IMR-90 (cell line): ENCODE data around the gene CELSR1. TPM values are rescaled to one million over a fixed set of nuclear protein-coding genes. Genes with fewer than 3 reads are reported as not detected.

Experiments
- ATAC-seq: fragments of 200-7000 bp; cut with Tn5 transposase; 2 replicates; pipeline ENCODE4 v1.9.1; 2020; ENCODE audit warnings: low read depth, mild to moderate bottlenecking, moderate library complexity
- BruUV-seq: library from RNA; stranded (reverse); fragments of 400-500 nt; replicated peaks from 2 replicates; lab custom pipeline; 2021; lab: Mats Ljungman, UMichigan
- CTCF ChIA-PET: fragments of 300-600 bp; formaldehyde crosslinking; extraction: SDS; loops from one replicate; lab custom pipeline; 2021; ENCODE audit warnings: antibody characterized with exemption; lab: Yijun Ruan, JAX
- POLR2A ChIA-PET: fragments of 300-600 bp; sonication (Branson Sonifier 250); formaldehyde crosslinking; loops from one replicate; lab custom pipeline; 2022; ENCODE audit warnings: antibody characterized with exemption; ENCODE audit not compliant: unreplicated experiment; lab: Charles Lee
- DNase-seq: peaks from one replicate; pipeline ENCODE4 v3.0.0; 2013
- H2AFZ ChIP-seq: replicated peaks from 2 replicates; pipeline ENCODE3; 2013; ENCODE audit warnings: low read length, mild to moderate bottlenecking; ENCODE audit not compliant: poor library complexity
- H2AK5ac ChIP-seq: 2 replicates; pipeline ENCODE4 v1.6.1; 2013; ENCODE audit warnings: low read depth, low read length, inconsistent platforms
- H2AK9ac ChIP-seq: replicated peaks from 2 replicates; pipeline ENCODE3; 2013; ENCODE audit warnings: mild to moderate bottlenecking, low read depth, low read length, moderate library complexity; ENCODE audit not compliant: poor library complexity
- H2BK120ac ChIP-seq: 2 replicates; pipeline ENCODE4 v1.6.1; 2013; ENCODE audit warnings: low read depth, low read length, inconsistent platforms
- H2BK15ac ChIP-seq: 3 replicates; pipeline ENCODE4 v1.6.1; 2013; ENCODE audit warnings: low read depth, low read length, inconsistent platforms
- H2BK20ac ChIP-seq: 2 replicates; pipeline ENCODE4 v1.6.1; 2013; ENCODE audit warnings: low read depth, mild to moderate bottlenecking, inconsistent platforms, low read length, moderate library complexity
- H2BK5ac ChIP-seq: 2 replicates; pipeline ENCODE4 v1.6.1; 2013; ENCODE audit warnings: mild to moderate bottlenecking, low read depth, low read length, inconsistent platforms; ENCODE audit not compliant: poor library complexity, severe bottlenecking
- H3K14ac ChIP-seq: replicated peaks from 2 replicates; pipeline ENCODE4 v1.6.1; 2013; ENCODE audit warnings: low read depth, low read length, inconsistent platforms
- H3K18ac ChIP-seq: 2 replicates; pipeline ENCODE4 v1.6.1; 2013; ENCODE audit warnings: low read depth, low read length, control low read depth
- H3K23ac ChIP-seq: 2 replicates; pipeline ENCODE4 v1.6.1; 2013; ENCODE audit warnings: low read depth, low read length, inconsistent platforms
- H3K27ac ChIP-seq: 2 replicates; pipeline ENCODE4 v1.5.1; 2013; ENCODE audit warnings: mild to moderate bottlenecking, control low read depth, low read length; ENCODE audit not compliant: insufficient read depth
- H3K27me3 ChIP-seq: 2 replicates; pipeline ENCODE4 v1.6.1; 2013; ENCODE audit warnings: low read length; ENCODE audit not compliant: control insufficient read depth, insufficient read depth
- H3K36me3 ChIP-seq: 2 replicates; pipeline ENCODE4 v1.6.1; 2013; ENCODE audit warnings: low read length, mixed read lengths; ENCODE audit not compliant: control insufficient read depth, insufficient read depth
- H3K4ac ChIP-seq: 2 replicates; pipeline ENCODE4 v1.6.1; 2013; ENCODE audit warnings: low read depth, low read length, inconsistent platforms
- H3K4me1 ChIP-seq: 2 replicates; pipeline ENCODE4 v1.6.1; 2013; ENCODE audit warnings: low read length, mixed read lengths; ENCODE audit not compliant: control insufficient read depth, insufficient read depth
- H3K4me2 ChIP-seq: 2 replicates; pipeline ENCODE4 v1.6.1; 2013; ENCODE audit warnings: low read depth, mild to moderate bottlenecking, control low read depth, low read length, moderate library complexity
- H3K4me3 ChIP-seq: 2 replicates; pipeline ENCODE4 v1.5.1; 2013; ENCODE audit warnings: low read depth, mild to moderate bottlenecking, control low read depth, low read length, moderate library complexity; ENCODE audit not compliant: insufficient read depth
- H3K56ac ChIP-seq: 2 replicates; pipeline ENCODE4 v1.6.1; 2013; ENCODE audit warnings: low read length, inconsistent platforms; ENCODE audit not compliant: insufficient read depth; ENCODE audit errors: extremely low read depth
- H3K79me1 ChIP-seq, 2 experiments: 2 replicates each; pipeline ENCODE4 v1.6.1; 2013; ENCODE audit warnings: low read length in 2 of 2, inconsistent platforms in 1 of 2, low read depth in 1 of 2
- H3K9ac ChIP-seq: 2 replicates; pipeline ENCODE4 v1.6.1; 2013; ENCODE audit warnings: low read depth, low read length, control low read depth
- H3K9me1 ChIP-seq: 2 replicates; pipeline ENCODE4 v1.6.1; 2013; ENCODE audit warnings: low read length, inconsistent platforms; ENCODE audit not compliant: insufficient read depth
- H3K9me3 ChIP-seq: 2 replicates; pipeline ENCODE4 v1.6.1; 2013; ENCODE audit warnings: low read length; ENCODE audit not compliant: control insufficient read depth, insufficient read depth
- H4K20me1 ChIP-seq: 2 replicates; pipeline ENCODE4 v1.6.1; 2013; ENCODE audit warnings: low read length, inconsistent platforms; ENCODE audit not compliant: insufficient read depth
- H4K5ac ChIP-seq: 2 replicates; pipeline ENCODE4 v1.6.1; 2013; ENCODE audit warnings: mild to moderate bottlenecking, low read depth, low read length, control low read depth
- H4K8ac ChIP-seq, 2 experiments: 2 replicates each; pipeline ENCODE4 v1.6.1; 2013; ENCODE audit warnings: low read depth in 2 of 2, low read length in 2 of 2, control low read depth in 1 of 2, inconsistent platforms in 1 of 2
- H4K91ac ChIP-seq: 2 replicates; pipeline ENCODE4 v1.6.1; 2013; ENCODE audit warnings: low read depth, low read length, inconsistent platforms; ENCODE audit not compliant: insufficient read depth
- CHD1 ChIP-seq: IDR thresholded peaks from 2 replicates; pipeline ENCODE4 v1.6.1; 2012; ENCODE audit warnings: low read depth, low read length, improper control_type of control experiment
- CTCF ChIP-seq: conservative IDR thresholded peaks from 2 replicates; pipeline ENCODE4 v1.5.1; 2012; ENCODE audit warnings: mild to moderate bottlenecking, low read depth, low read length, improper control_type of control experiment
- NFE2L2 ChIP-seq: fragments of 150-350 bp; IDR thresholded peaks from 2 replicates; pipeline ENCODE4 v1.6.1; 2016; ENCODE audit warnings: low read depth, mild to moderate bottlenecking, low read length
- POLR2A ChIP-seq: IDR thresholded peaks from 2 replicates; pipeline ENCODE4 v1.6.1; 2012; ENCODE audit warnings: mild to moderate bottlenecking, low read depth, low read length
- SMC3 ChIP-seq: fragments of 150-350 bp; IDR thresholded peaks from 2 replicates; pipeline ENCODE4 v1.6.1; 2016; ENCODE audit warnings: low read depth, mild to moderate bottlenecking, antibody characterized with exemption, low read length, moderate library complexity
- WGBS, 2 experiments: methylation state at CpG; one replicate each; pipeline versions ENCODE4 v1.1.5 to v1.1.7; 2013; ENCODE audit warnings: missing lambda C conversion rate in 2 of 2; ENCODE audit not compliant: insufficient read length in 1 of 2; ENCODE audit errors: extremely low coverage in 2 of 2; 5-methylcytosine and 5-hydroxymethylcytosine counted together
- dilution Hi-C: fragments of 300-500 bp; cut with HindIII; formaldehyde crosslinking; loops from one replicate; pipeline ENCODE4 v1.14.3; 2018; ENCODE audit warnings: low sequenced_read_pairs; ENCODE audit not compliant: unreplicated experiment
- in situ Hi-C: fragments of 300-500 bp; cut with MboI; formaldehyde crosslinking; loops from 3 replicates; pipeline ENCODE4 v1.14.3; 2019; ENCODE audit warnings: low sequenced_read_pairs, inconsistent platforms, mixed read lengths
- intact Hi-C: fragments of 100-400 bp; cut with micrococcal nuclease; formaldehyde crosslinking; loops from 2 replicates; pipeline ENCODE4 v1.10.0; 2022
- polyA plus RNA-seq, 3 experiments: library from polyadenylated mRNA; depleted of rRNA; stranded (reverse); fragments of >200 nt; gene quantifications; 2 replicates each; pipeline ENCODE4 v1.2.3, GENCODE V29; 2012; ENCODE audit warnings: low replicate concordance in 1 of 3
- total RNA-seq: library from RNA; depleted of rRNA; stranded (reverse); fragments of >200 nt; gene quantifications from 2 replicates; pipeline ENCODE4 v1.2.3, GENCODE V29; 2012

Gene CELSR1
- total and polyA plus RNA-seq, 2 of the 4 experiments (the other 2 are of a cell fraction) = 0.36 to 0.82 TPM

- Histone ChIP-seq H3K14ac (peak overlapping the region; percentile 21; the same call in 1 of the 2 replicates), H3K79me1 (no peaks in the 10 kb centered on the region), H2BK5ac (no peak overlapping the region), H3K9me3 (peaks cover 11% of the 10 kb centered on the region), H2AK5ac (peak overlapping the region; percentile 83), H3K56ac (no peak overlapping the region), H3K23ac (no peak overlapping the region), H3K4ac (peak overlapping the region; percentile 85; the same call in 1 of the 2 replicates), H3K27ac (no peak overlapping the region), H4K8ac (no peak overlapping the region), H2BK120ac (no peak overlapping the region; the same call in 1 of the 2 replicates), H2AFZ (no peak overlapping the region), H3K4me2 (no peak overlapping the region), H3K4me3 (no peak overlapping the region), H4K91ac (peak overlapping the region; percentile 64; the same call in 1 of the 2 replicates), H3K36me3 (no peaks in the 10 kb centered on the region), H4K20me1 (peaks cover 5% of the 10 kb centered on the region), H2BK15ac (no peak overlapping the region), H3K4me1 (peaks cover 27% of the 10 kb centered on the region), H2BK20ac (peak overlapping the region; percentile 71; the same call in 1 of the 2 replicates), H3K9ac (no peak overlapping the region), H4K5ac (no peak overlapping the region), H3K27me3 (peaks cover 7% of the 10 kb centered on the region), H3K9me1 (peaks cover 28% of the 10 kb centered on the region), H3K18ac (no peak overlapping the region), H2AK9ac (peak overlapping the region; percentile 82)
- ChIA-PET POLR2A (no interaction called here), CTCF (no interaction called here)
- no peak for DNase-seq
- intact Hi-C loops = no loop called here
- ATAC-seq = no peak
- 100% methylated on average over 2 of the region's 17 CpGs; no CpG with 5 or more reads in 1 of the 2 experiments for WGBS, 2 experiments
- no TSS peak for BruUV-seq
- in situ Hi-C loops = loop anchor here (25.0 kb wide), 1 partner anchor 413 kb away; no protein-coding TSS in a partner anchor
- no peak for TF ChIP-seq CHD1
- TF ChIP-seq POLR2A = no peak
- TF ChIP-seq NFE2L2 = no peak
- TF ChIP-seq SMC3 = no peak
- TF ChIP-seq CTCF = no peak
- dilution Hi-C loops = no loop called here
Measured at GRCh38 chr22:46549971-46550641, 12.7 kb upstream of the CELSR1 start.
